Gastroesophageal sphincter (tissue), 3 donors: ENCODE measurements around the gene PNPLA7.

ENCODE experiments used
- CTCF ChIP-seq, 4 experiments: fragments of 200-600 bp in 2 of 4; fragments of 450-650 bp in 2 of 4; sonication (generic) in 1 of 4; IDR thresholded peaks; one replicate each; pipeline ENCODE4 v1.5.1; 2017 to 2019; ENCODE audit warnings: antibody characterized with exemption in 4 of 4, mild to moderate bottlenecking in 2 of 4, moderate library complexity in 2 of 4
- POLR2AphosphoS5 ChIP-seq: sonication (generic); formaldehyde crosslinking; IDR thresholded peaks from one replicate; pipeline ENCODE4 v1.6.1; 2017; ENCODE audit warnings: antibody characterized with exemption

GRCh38 chr9:137410891-137411249, 139.3 kb downstream of the PNPLA7 start:
- TF ChIP-seq CTCF (IDR thresholded peaks at IDR 0.05) (no peak), POLR2AphosphoS5 (no peak)
